Calu3 (cell line): ENCODE results near the gene CEACAM1. TPM values are rescaled to one million over a fixed set of nuclear protein-coding genes. Genes with fewer than 3 reads are reported as not detected.

Experiments used
- Bru-seq: library from RNA; stranded (reverse); fragments of 400-500 nt; gene quantifications from one replicate; lab custom pipeline; 2021; lab: Mats Ljungman, UMichigan
- BruChase-seq, 2 experiments: library from RNA; stranded (reverse); fragments of 400-500 nt; gene quantifications; one replicate each; lab custom pipeline; 2021; lab: Mats Ljungman, UMichigan
- BruUV-seq: library from RNA; stranded (reverse); fragments of 400-500 nt; replicated peaks from 2 replicates; lab custom pipeline; 2021; lab: Mats Ljungman, UMichigan
- CTCF ChIA-PET: fragments of 300-600 bp; sonication (Branson Sonifier 250); formaldehyde crosslinking; loops from one replicate; lab custom pipeline; 2022; ENCODE audit warnings: antibody characterized with exemption; lab: Charles Lee
- DNase-seq: peaks from one replicate; pipeline ENCODE4 v3.0.0; 2022
- H3K27ac Mint-ChIP-seq: one replicate; pipeline ENCODE4 v1.8.0; 2022; ENCODE audit warnings: mixed read lengths; ENCODE audit not compliant: unreplicated experiment
- H3K27me3 Mint-ChIP-seq: one replicate; pipeline ENCODE4 v1.8.0; 2022; ENCODE audit warnings: mixed read lengths; ENCODE audit not compliant: unreplicated experiment
- H3K36me3 Mint-ChIP-seq: one replicate; pipeline ENCODE4 v1.8.0; 2022; ENCODE audit warnings: mild to moderate bottlenecking, moderate library complexity, mixed read lengths; ENCODE audit not compliant: insufficient read depth, unreplicated experiment
- H3K4me1 Mint-ChIP-seq: one replicate; pipeline ENCODE4 v1.8.0; 2022; ENCODE audit warnings: mild to moderate bottlenecking, low read depth, mixed read lengths; ENCODE audit not compliant: unreplicated experiment
- H3K4me3 Mint-ChIP-seq: one replicate; pipeline ENCODE4 v1.8.0; 2022; ENCODE audit warnings: mild to moderate bottlenecking, low read depth, moderate library complexity, mixed read lengths; ENCODE audit not compliant: unreplicated experiment
- H3K9me3 Mint-ChIP-seq: one replicate; pipeline ENCODE4 v1.8.0; 2022; ENCODE audit warnings: low read depth, mixed read lengths; ENCODE audit not compliant: unreplicated experiment
- intact Hi-C: fragments of 100-400 bp; cut with micrococcal nuclease; formaldehyde crosslinking; loops from one replicate; pipeline ENCODE4 v1.10.0; 2022; ENCODE audit not compliant: unreplicated experiment
- long read RNA-seq: library from polyadenylated mRNA; stranded (forward); transcript quantifications from one replicate; pipeline ENCODE4 v2.0.0, GENCODE V29; 2022
- total RNA-seq: library from RNA; stranded (reverse); gene quantifications from 2 replicates; pipeline ENCODE4 v1.2.3, GENCODE V29; 2022
- TF ChIP-seq, protein P1 (sequence below): fragments of 200-600 bp; IDR thresholded peaks from one replicate; pipeline ENCODE4 v1.8.0; 2022; ENCODE audit warnings: antibody characterized with exemption; ENCODE audit not compliant: unreplicated experiment

Gene CEACAM1
- total RNA-seq, result 132 and 159 TPM in 2 replicates
- percentile 91 among the genes with signal in this experiment for Bru-seq, nascent RNA
- BruChase-seq, experiment 1, labeled RNA remaining after a 6-hour chase, result percentile 97 among the genes with signal in this experiment
- percentile 92 among the genes with signal in this experiment for BruChase-seq, experiment 2, labeled RNA remaining after a 2-hour chase
- long read RNA-seq, transcript CEACAM1-207 (8 exons, 3,427 nt), result major isoform, 126 of 219 reads
- long read RNA-seq, transcript CEACAM1-201 (9 exons, 3,519 nt), result minor isoform, 15 of 219 reads
- long read RNA-seq, transcript CEACAM1-208 (7 exons, 1,263 nt), result minor isoform, 26 of 219 reads
- long read RNA-seq, partial matches to known transcripts, result 23 of 219 reads
- long read RNA-seq, other reads (novel, unspliced or antisense), result 26 of 219 reads

DNA sequence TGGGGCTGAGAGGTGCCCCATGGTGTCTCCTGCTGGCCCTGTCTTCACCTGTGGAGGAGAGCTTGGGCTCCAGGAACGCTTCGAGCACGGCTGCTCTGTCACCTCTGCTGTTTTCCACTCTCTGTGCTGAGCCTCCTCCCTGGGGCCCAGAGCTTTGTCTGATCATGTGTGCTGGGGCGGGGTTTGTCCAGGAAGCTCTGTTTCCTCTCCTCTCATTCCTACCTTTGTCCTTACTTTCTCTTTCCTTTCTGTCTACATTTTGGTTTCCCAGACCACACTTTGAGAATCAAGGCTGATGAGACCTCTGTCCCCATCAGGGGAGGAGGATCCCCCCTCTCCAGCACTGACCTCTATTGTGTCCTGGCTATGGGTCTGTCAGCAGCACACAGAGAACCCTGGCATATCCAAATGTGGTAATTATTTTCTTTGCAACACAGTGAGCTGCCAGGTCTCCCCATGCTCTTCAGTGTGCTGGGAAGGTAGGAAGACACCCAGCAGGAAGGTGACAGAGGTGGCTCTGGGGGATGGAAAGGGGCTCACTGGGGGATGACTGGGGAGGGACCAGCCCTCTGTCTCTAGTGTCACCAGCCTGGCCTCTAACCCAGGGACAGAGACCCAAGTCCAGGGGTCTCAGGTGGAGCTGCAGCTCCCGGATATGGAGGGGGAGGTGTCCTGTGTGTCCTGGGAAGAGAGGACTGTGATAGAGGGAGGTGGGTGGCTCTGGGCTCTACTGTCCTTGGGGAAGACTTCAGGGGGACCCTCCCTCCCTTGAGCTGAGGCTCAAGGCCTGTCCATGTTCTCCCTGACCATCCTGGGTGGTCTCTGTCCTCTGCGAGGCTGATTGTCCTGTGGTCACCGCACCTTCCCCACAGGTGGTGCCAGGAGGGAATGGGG lies at the start of gene CEACAM1:
Gene CEACAM1 (minus strand): TSS at position 128 of the 894 bp plus-strand sequence. CDS start 107 bp downstream, at position 21.
- TF ChIP-seq, protein P1, sequence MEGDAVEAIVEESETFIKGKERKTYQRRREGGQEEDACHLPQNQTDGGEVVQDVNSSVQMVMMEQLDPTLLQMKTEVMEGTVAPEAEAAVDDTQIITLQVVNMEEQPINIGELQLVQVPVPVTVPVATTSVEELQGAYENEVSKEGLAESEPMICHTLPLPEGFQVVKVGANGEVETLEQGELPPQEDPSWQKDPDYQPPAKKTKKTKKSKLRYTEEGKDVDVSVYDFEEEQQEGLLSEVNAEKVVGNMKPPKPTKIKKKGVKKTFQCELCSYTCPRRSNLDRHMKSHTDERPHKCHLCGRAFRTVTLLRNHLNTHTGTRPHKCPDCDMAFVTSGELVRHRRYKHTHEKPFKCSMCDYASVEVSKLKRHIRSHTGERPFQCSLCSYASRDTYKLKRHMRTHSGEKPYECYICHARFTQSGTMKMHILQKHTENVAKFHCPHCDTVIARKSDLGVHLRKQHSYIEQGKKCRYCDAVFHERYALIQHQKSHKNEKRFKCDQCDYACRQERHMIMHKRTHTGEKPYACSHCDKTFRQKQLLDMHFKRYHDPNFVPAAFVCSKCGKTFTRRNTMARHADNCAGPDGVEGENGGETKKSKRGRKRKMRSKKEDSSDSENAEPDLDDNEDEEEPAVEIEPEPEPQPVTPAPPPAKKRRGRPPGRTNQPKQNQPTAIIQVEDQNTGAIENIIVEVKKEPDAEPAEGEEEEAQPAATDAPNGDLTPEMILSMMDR, result no peak
- Mint-ChIP-seq H3K4me3 (peak within 1 kb of the TSS; percentile 65), H3K27me3 (no peaks in the 10 kb centered on the region), H3K4me1 (peaks cover 40% of the 10 kb centered on the region), H3K27ac (peak within 1 kb of the TSS; percentile 46), H3K36me3 (peaks cover 18% of the 10 kb centered on the region), H3K9me3 (no peaks in the 10 kb centered on the region)
- CTCF ChIA-PET, result interaction anchor here (0.7 to 4.2 kb wide), 14 partner anchors 11 to 90 kb away, joined by 3 to 65 read pairs (median 5); no protein-coding TSS in a partner anchor
- intact Hi-C loops, result loop anchor here (1.0 to 2.0 kb wide), 4 partner anchors 32 to 78 kb away; no protein-coding TSS in a partner anchor
- DNase-seq, result peak; percentile 79
- TSS peak; percentile 82 for BruUV-seq

DNA sequence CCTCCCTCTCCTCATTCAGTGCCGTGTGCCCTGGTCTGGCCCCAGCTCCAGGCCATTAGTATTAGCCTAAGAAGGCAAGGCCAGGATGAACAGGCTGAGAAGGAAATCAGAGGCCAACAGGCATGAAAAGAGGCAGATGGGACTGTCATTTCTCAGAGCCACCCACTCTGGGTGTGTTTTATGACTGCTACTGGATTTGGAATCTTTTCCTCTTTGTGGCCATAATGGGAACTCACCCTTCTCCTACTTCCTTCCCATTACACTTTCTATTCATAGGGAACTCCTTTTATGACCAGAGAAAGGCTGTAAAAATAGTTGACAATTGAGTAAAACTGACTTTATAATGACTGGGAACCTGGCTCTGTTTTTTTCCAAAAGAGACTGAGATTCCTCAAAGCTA lies 48.7 kb upstream of the CEACAM1 start:
- no peaks in the 10 kb centered on the region for H3K9me3 Mint-ChIP-seq
- no peak overlapping the region for H3K27ac Mint-ChIP-seq
- CTCF ChIA-PET, result interaction anchor here (1.0 kb wide), 1 partner anchor 137 kb away, joined by 3 read pairs; no protein-coding TSS in a partner anchor
- BruUV-seq, result no TSS peak
- no peak overlapping the region for H3K4me3 Mint-ChIP-seq
- H3K4me1 Mint-ChIP-seq, result no peaks in the 10 kb centered on the region
- no peak for DNase-seq
- TF ChIP-seq, protein P1, result no peak
- intact Hi-C loops, result no loop called here
- peaks cover 69% of the 10 kb centered on the region for H3K27me3 Mint-ChIP-seq
- no peaks in the 10 kb centered on the region for H3K36me3 Mint-ChIP-seq

DNA sequence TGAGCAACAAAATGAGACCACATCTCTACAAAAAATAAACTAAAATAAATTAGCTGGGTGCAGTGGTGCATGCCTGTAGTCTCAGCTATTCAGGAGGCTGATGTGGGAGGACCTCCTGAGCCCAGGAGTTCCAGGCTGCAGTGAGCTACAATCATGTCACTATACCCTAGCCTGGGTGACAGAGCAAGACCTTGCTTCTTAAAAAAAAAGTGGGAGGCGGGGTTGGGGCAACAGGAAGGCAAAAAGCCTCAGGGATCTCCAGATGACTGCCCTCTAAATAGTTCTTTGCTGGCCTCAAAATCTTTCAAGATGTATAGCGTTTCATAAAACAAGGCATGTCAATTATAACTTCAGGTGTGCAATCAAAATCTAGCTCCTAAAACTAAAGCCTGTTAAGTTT lies 48.0 kb upstream of the CEACAM1 start:
- no peaks in the 10 kb centered on the region for H3K4me1 Mint-ChIP-seq
- TF ChIP-seq, protein P1, result no peak
- H3K27me3 Mint-ChIP-seq, result peaks cover 66% of the 10 kb centered on the region
- H3K4me3 Mint-ChIP-seq, result no peak overlapping the region
- intact Hi-C loops, result no loop called here
- DNase-seq, result no peak
- no peaks in the 10 kb centered on the region for H3K9me3 Mint-ChIP-seq
- H3K27ac Mint-ChIP-seq, result no peak overlapping the region
- no peaks in the 10 kb centered on the region for H3K36me3 Mint-ChIP-seq
- no TSS peak for BruUV-seq
- CTCF ChIA-PET, result interaction anchor here (1.0 kb wide), 1 partner anchor 136 kb away, joined by 3 read pairs; no protein-coding TSS in a partner anchor

DNA sequence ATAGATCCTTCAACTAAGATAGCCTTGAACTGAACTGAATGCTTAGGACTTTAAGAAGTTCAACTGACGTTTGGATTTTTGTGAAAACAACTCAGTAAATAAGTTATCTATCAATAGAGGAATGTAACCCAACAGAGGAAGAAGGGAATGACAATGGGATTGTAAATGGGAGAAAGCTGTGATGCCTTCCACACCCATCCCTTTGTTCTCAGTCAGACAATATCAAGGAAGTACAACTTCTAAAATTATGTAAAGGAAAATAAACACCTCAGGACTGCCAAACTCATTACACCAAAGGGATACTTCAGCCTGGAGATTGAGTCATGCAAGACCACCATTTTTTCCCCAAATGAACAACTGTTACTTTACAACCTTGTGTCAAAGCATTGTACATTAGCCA lies 45.4 kb upstream of the CEACAM1 start:
- H3K27ac Mint-ChIP-seq, result no peak overlapping the region

More for the DNA sequence above, 45.4 kb upstream of the CEACAM1 start:
- no peak for DNase-seq
- no peaks in the 10 kb centered on the region for H3K9me3 Mint-ChIP-seq
- peaks cover 68% of the 10 kb centered on the region for H3K27me3 Mint-ChIP-seq
- H3K36me3 Mint-ChIP-seq, result no peaks in the 10 kb centered on the region
- H3K4me1 Mint-ChIP-seq, result peaks cover 7% of the 10 kb centered on the region
- TF ChIP-seq, protein P1, result no peak
- H3K4me3 Mint-ChIP-seq, result no peak overlapping the region
- no TSS peak for BruUV-seq
- CTCF ChIA-PET, result interaction anchor here (0.5 to 1.6 kb wide), 3 partner anchors 43 to 714 kb away, joined by 3 to 4 read pairs (median 4); no protein-coding TSS in a partner anchor
- intact Hi-C loops, result no loop called here
